Measurements from ENCODE around the gene CACNA1C. TPM values are rescaled to one million over a fixed set of nuclear protein-coding genes. Genes with fewer than 3 reads are reported as not detected.

The CACNA1C gene
- total and polyA plus RNA-seq, 10 of the 15 experiments (the other 5 are each of a cell fraction or from before 2014, with no cell fraction given) = under 0.01 to 0.15 (median 0.09) TPM; not detected in 5

DNA sequence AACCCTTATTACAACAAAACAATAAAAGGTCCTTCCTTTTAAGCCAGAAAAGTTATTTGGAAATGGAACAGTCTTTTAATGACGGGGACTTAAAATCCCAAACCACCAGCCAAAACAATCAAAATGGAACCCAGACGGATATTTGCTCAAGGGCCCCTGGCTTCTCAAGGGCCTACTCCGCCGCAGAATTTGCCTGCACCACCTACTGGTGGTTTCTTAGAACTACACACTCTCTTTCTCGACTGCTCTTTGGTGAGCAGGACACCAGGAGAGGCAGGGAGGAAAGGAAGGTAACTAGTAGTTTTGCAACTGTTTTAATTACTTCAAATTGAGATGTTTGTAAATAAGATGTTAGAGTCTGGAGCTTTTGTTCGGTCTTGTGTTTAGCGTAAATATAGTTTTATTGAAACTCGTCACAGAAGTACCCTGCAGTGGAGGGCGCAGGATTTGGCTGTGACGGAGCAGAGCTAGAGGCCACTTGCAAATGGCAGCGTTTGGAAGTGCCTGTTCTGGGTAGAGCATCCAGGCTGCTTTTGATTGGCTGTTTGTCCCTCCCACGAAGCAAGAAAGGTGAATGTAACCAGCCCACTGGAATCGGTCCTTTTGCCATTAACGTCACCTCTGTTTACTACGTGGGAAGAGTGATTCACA is 238.5 kb downstream of the CACNA1C start:
- Histone ChIP-seq H3K9ac (ENCODE audit: control insufficient read depth, insufficient read depth, low read length) (no peak overlapping the region), H3K4me2 (ENCODE audit: control insufficient read depth, insufficient read depth) (no peak overlapping the region), H3K79me2 (ENCODE audit: control insufficient read depth, insufficient read depth, low read length) (no peaks in the 10 kb centered on the region), H3K9me3 (replicated peaks; ENCODE audit: control insufficient read depth, insufficient read depth, low read length) (no peaks in the 10 kb centered on the region), H3K27me3 (replicated peaks in 1 of 2; ENCODE audit: control insufficient read depth in 2 of 2, insufficient read depth in 2 of 2, low read length in 1 of 2) (no peaks in the 10 kb centered on the region), H4K20me1 (ENCODE audit: control insufficient read depth, insufficient read depth) (no peaks in the 10 kb centered on the region), H3K4me3 (no peak overlapping the region), H3K36me3 (ENCODE audit: control insufficient read depth in 2 of 2, insufficient read depth in 2 of 2, low read length in 1 of 2) (no peaks in the 10 kb centered on the region), H2AFZ (ENCODE audit: control insufficient read depth, low read depth, low read length) (no peak overlapping the region), H3K27ac (ENCODE audit: control insufficient read depth, insufficient read depth) (no peak overlapping the region), H3K4me1 (ENCODE audit: control insufficient read depth, insufficient read depth, low read length) (peaks cover 14% of the 10 kb centered on the region)
- ChIA-PET CTCF (interaction anchor here (1.6 to 2.1 kb wide), 4 partner anchors 9 to 233 kb away, joined by 5 to 14 read pairs (median 8); no protein-coding TSS in a partner anchor), RAD21 (ENCODE audit: unreplicated experiment) (no interaction called here), POLR2A (no interaction called here), SMC1A (ENCODE audit: uncharacterized antibody, unreplicated experiment) (interaction anchor here (0.6 kb wide), 1 partner anchor 36 kb away, joined by 3 read pairs; no protein-coding TSS in a partner anchor)
- FAIRE-seq = no peak
- TF ChIP-seq TCF3 (IDR thresholded peaks at IDR 0.05; ENCODE audit: borderline replicate concordance, insufficient read depth, low read depth, low read length) = no peak
- peak; percentile 55 for TF ChIP-seq RAD21 (IDR thresholded peaks at IDR 0.05; ENCODE audit: insufficient read depth, low read depth, low read length)
- peak; percentile 62; the same call in 1 of the 2 replicates for TF ChIP-seq SMC3 (IDR thresholded peaks at IDR 0.05; ENCODE audit: borderline replicate concordance, low read length)
- TF ChIP-seq CHD1 (IDR thresholded peaks at IDR 0.05; ENCODE audit: low read depth, low read length) = no peak
- TF ChIP-seq RUNX3 (IDR thresholded peaks at IDR 0.05; ENCODE audit: low read length) = peak; percentile 52; the same call in 1 of the 2 replicates
- peak; percentile 98 for TF ChIP-seq POU2F2 (IDR thresholded peaks at IDR 0.05; ENCODE audit: borderline replicate concordance, low read depth, low read length)
- no peak for TF ChIP-seq POLR2AphosphoS5 (IDR thresholded peaks at IDR 0.05; ENCODE audit: low read length)
- TF ChIP-seq ETV6 (conservative IDR thresholded peaks at IDR 0.05 in 1 of 2, IDR thresholded peaks at IDR 0.05 in 1 of 2; ENCODE audit: borderline replicate concordance in 1 of 2, low read depth in 1 of 2) = no peak
- TF ChIP-seq, protein P1, sequence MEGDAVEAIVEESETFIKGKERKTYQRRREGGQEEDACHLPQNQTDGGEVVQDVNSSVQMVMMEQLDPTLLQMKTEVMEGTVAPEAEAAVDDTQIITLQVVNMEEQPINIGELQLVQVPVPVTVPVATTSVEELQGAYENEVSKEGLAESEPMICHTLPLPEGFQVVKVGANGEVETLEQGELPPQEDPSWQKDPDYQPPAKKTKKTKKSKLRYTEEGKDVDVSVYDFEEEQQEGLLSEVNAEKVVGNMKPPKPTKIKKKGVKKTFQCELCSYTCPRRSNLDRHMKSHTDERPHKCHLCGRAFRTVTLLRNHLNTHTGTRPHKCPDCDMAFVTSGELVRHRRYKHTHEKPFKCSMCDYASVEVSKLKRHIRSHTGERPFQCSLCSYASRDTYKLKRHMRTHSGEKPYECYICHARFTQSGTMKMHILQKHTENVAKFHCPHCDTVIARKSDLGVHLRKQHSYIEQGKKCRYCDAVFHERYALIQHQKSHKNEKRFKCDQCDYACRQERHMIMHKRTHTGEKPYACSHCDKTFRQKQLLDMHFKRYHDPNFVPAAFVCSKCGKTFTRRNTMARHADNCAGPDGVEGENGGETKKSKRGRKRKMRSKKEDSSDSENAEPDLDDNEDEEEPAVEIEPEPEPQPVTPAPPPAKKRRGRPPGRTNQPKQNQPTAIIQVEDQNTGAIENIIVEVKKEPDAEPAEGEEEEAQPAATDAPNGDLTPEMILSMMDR (IDR thresholded peaks at IDR 0.05 in 2 of 3, conservative IDR thresholded peaks at IDR 0.05 in 1 of 3; ENCODE audit: control insufficient read depth in 2 of 3, extremely low read depth in 1 of 3, insufficient read depth in 1 of 3, low read depth in 3 of 3, low read length in 3 of 3) = peak; percentile 60 to 77 (median 73)
- TF ChIP-seq YY1 (IDR thresholded peaks at IDR 0.05; ENCODE audit: low read depth, low read length) = peak; percentile 63
- ATAC-seq = peak; percentile 90
- WGBS (ENCODE audit: insufficient coverage, insufficient replicate concordance, low lambda C conversion rate, missing lambda C conversion rate) = 49% methylated on average over 15 of the region's 15 CpGs
- DNase-seq (ENCODE audit: low read depth, low spot score) = no peak
- BruUV-seq (replicated peaks) = no TSS peak
- in situ Hi-C loops (cut with MboI) (no loop called here), intact Hi-C loops (cut with micrococcal nuclease; ENCODE audit: unreplicated experiment) (loop anchor here (10.0 kb wide), 1 partner anchor 293 kb away; no protein-coding TSS in a partner anchor)

Measured in GM12878 (cell line).